ENCODE measurements around the gene PSME2. TPM values are rescaled to one million over a fixed set of nuclear protein-coding genes. Genes with fewer than 3 reads are reported as not detected.

PSME2 gene
- total and polyA plus RNA-seq, 2 of the 13 experiments (the other 11 are each of a cell fraction or from before 2014, with no cell fraction given) = 332 to 716 TPM

DNA sequence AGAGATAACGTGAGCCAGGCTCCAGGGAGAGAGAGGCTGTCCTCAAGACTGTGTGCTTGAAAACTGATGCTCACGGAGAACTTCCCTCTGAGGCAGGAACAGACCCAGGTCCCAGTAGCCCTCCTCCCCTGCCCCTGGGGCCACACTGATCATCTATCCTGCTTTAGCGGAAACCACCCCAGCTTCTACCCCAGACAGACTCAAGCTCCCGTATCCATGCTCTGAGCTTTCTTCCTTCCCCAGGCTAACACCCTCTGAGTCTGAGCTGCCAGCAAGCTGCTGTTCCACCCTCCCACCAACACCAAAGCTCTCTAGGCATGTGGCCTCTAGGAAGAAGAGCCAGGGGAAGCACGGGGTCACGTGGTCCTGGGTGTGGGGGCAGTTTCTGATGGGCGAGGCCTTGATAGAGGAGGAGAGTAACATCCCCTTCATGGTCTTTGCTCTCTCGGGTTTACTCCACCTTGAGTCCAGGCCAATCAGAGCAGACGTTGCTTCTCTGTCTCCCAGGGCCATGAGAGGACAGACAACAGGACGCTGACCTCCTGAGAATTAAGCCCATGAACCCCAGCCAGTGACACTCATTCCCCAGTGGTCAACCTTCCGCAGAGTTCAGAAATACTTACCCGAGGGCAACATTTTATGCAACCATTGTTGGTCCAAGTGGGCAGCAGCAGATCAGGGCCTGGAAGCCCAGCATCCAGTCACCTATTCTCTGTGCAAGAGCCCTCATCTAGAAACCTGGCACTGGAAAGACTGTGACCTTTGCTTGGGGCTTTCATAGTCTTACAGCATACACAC lies 50.9 kb downstream of the PSME2 start (continued):
- TF ChIP-seq ZNF776 (CRISPR knock-in tag; IDR thresholded peaks at IDR 0.05) (peak; percentile 87), ZNF160 (CRISPR knock-in tag; IDR thresholded peaks at IDR 0.05) (peak; percentile 94; the same call in 1 of the 2 replicates), EEA1 (CRISPR knock-in tag; IDR thresholded peaks at IDR 0.05; ENCODE audit: borderline replicate concordance) (no peak), ZFAT (CRISPR knock-in tag; conservative IDR thresholded peaks at IDR 0.05) (0 out of 2 replicates have a peak, but pooled peaks have one; percentile 62), NFKB2 (CRISPR knock-in tag; IDR thresholded peaks at IDR 0.05; ENCODE audit: borderline replicate concordance) (peak; percentile 98), KDM2A (CRISPR knock-in tag; IDR thresholded peaks at IDR 0.05; ENCODE audit: borderline replicate concordance, low read depth) (peak; percentile 97), KDM5A (IDR thresholded peaks at IDR 0.05; ENCODE audit: borderline replicate concordance, low read length) (no peak), MATR3 (CRISPR knock-in tag; IDR thresholded peaks at IDR 0.05) (peak; percentile 91; the same call in 1 of the 2 replicates), ZNF446 (CRISPR knock-in tag; IDR thresholded peaks at IDR 0.05) (no peak), POLR2G (IDR thresholded peaks at IDR 0.05; ENCODE audit: low read depth, low read length) (peak; percentile 99), ZNF589 (CRISPR knock-in tag; conservative IDR thresholded peaks at IDR 0.05) (no peak), MAZ (IDR thresholded peaks at IDR 0.05; ENCODE audit: borderline replicate concordance, low read depth, low read length) (peak; percentile 99), MAZ (CRISPR knock-in tag; IDR thresholded peaks at IDR 0.05; ENCODE audit: low read depth) (peak; percentile 99)
- TF ChIP-seq, protein P1, sequence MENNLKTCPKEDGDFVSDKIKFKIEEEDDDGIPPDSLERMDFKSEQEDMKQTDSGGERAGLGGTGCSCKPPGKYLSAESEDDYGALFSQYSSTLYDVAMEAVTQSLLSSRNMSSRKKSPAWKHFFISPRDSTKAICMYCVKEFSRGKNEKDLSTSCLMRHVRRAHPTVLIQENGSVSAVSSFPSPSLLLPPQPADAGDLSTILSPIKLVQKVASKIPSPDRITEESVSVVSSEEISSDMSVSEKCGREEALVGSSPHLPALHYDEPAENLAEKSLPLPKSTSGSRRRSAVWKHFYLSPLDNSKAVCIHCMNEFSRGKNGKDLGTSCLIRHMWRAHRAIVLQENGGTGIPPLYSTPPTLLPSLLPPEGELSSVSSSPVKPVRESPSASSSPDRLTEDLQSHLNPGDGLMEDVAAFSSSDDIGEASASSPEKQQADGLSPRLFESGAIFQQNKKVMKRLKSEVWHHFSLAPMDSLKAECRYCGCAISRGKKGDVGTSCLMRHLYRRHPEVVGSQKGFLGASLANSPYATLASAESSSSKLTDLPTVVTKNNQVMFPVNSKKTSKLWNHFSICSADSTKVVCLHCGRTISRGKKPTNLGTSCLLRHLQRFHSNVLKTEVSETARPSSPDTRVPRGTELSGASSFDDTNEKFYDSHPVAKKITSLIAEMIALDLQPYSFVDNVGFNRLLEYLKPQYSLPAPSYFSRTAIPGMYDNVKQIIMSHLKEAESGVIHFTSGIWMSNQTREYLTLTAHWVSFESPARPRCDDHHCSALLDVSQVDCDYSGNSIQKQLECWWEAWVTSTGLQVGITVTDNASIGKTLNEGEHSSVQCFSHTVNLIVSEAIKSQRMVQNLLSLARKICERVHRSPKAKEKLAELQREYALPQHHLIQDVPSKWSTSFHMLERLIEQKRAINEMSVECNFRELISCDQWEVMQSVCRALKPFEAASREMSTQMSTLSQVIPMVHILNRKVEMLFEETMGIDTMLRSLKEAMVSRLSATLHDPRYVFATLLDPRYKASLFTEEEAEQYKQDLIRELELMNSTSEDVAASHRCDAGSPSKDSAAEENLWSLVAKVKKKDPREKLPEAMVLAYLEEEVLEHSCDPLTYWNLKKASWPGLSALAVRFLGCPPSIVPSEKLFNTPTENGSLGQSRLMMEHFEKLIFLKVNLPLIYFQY (CRISPR knock-in tag; IDR thresholded peaks at IDR 0.05; ENCODE audit: borderline replicate concordance) = peak; percentile 97
- TF ChIP-seq, protein P2, sequence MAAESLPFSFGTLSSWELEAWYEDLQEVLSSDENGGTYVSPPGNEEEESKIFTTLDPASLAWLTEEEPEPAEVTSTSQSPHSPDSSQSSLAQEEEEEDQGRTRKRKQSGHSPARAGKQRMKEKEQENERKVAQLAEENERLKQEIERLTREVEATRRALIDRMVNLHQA (CRISPR knock-in tag; IDR thresholded peaks at IDR 0.05) = peak; percentile 56; the same call in 1 of the 2 replicates
- TF ChIP-seq, protein P3, sequence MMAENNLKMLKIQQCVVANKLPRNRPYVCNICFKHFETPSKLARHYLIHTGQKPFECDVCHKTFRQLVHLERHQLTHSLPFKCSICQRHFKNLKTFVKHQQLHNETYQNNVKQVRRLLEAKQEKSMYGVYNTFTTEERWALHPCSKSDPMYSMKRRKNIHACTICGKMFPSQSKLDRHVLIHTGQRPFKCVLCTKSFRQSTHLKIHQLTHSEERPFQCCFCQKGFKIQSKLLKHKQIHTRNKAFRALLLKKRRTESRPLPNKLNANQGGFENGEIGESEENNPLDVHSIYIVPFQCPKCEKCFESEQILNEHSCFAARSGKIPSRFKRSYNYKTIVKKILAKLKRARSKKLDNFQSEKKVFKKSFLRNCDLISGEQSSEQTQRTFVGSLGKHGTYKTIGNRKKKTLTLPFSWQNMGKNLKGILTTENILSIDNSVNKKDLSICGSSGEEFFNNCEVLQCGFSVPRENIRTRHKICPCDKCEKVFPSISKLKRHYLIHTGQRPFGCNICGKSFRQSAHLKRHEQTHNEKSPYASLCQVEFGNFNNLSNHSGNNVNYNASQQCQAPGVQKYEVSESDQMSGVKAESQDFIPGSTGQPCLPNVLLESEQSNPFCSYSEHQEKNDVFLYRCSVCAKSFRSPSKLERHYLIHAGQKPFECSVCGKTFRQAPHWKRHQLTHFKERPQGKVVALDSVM (CRISPR knock-in tag; IDR thresholded peaks at IDR 0.05) = no peak
- TF ChIP-seq, protein P4, sequence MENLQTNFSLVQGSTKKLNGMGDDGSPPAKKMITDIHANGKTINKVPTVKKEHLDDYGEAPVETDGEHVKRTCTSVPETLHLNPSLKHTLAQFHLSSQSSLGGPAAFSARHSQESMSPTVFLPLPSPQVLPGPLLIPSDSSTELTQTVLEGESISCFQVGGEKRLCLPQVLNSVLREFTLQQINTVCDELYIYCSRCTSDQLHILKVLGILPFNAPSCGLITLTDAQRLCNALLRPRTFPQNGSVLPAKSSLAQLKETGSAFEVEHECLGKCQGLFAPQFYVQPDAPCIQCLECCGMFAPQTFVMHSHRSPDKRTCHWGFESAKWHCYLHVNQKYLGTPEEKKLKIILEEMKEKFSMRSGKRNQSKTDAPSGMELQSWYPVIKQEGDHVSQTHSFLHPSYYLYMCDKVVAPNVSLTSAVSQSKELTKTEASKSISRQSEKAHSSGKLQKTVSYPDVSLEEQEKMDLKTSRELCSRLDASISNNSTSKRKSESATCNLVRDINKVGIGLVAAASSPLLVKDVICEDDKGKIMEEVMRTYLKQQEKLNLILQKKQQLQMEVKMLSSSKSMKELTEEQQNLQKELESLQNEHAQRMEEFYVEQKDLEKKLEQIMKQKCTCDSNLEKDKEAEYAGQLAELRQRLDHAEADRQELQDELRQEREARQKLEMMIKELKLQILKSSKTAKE (CRISPR knock-in tag; IDR thresholded peaks at IDR 0.05; ENCODE audit: borderline replicate concordance) = no peak
